ENCODE results near the gene MYO7A. TPM values are rescaled to one million over a fixed set of nuclear protein-coding genes. Genes with fewer than 3 reads are reported as not detected.

Gene MYO7A
- total RNA-seq, 1 donor = under 0.01 TPM

DNA sequence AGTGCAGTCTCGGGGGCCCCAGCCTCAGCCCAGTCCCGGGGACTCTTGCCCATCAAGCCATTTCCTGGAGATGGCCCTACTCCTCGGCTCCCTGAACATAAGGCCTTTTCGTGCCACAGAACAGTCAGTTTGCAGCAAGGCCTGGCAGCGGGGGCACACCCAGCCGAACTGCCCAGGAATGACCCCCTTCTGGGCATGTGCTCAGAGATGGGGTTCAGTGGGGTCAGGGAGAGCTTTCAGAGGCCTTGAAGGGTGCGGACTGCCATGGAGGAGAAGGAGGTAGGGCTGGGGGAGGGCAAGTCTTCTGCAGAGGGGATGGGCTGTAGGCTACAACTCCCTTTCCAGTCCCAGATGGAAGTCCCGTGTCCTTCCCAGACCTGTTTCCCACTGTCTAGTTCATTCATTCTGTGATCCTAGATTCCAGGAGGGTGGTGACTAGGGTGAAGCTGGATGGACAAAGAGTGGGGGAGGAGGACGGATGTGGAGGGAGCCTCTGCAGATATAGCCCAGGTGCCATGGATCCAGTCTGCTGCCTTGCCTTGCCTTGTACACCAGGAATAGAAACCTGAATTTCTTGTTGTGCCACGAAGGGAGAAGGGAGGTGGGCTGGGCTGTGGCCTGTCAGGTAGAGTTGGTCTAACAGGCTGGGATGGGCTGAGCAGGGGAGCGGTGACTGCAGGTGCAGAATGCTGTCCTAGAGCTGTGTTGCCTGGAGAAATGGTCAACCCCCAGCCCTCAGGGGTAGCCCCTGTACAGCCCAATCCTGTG lies 39.6 kb upstream of the MYO7A start:
- DNase-seq (ENCODE audit: insufficient read length, low spot score, missing footprints) = peak; percentile 90
- Histone ChIP-seq H3K4me1 (ENCODE audit: insufficient read depth, low read length) (no peaks in the 10 kb centered on the region), H3K79me2 (ENCODE audit: insufficient read depth, low read length) (peaks cover 2% of the 10 kb centered on the region), H3K4me3 (ENCODE audit: insufficient read depth, low read length) (no peak overlapping the region), H3K9me3 (ENCODE audit: low read depth, low read length) (no peaks in the 10 kb centered on the region), H4K20me1 (ENCODE audit: insufficient read depth, low read length) (peaks cover 14% of the 10 kb centered on the region), H3K4me2 (ENCODE audit: insufficient read depth, low read length) (no peak overlapping the region), H3K27me3 (ENCODE audit: insufficient read depth, low read length) (no peaks in the 10 kb centered on the region), H3K27ac (ENCODE audit: low read depth, low read length) (no peak overlapping the region), H2AFZ (ENCODE audit: low read length) (no peak overlapping the region), H3K36me3 (ENCODE audit: insufficient read depth, low read length) (no peaks in the 10 kb centered on the region)
- TF ChIP-seq, protein P1, sequence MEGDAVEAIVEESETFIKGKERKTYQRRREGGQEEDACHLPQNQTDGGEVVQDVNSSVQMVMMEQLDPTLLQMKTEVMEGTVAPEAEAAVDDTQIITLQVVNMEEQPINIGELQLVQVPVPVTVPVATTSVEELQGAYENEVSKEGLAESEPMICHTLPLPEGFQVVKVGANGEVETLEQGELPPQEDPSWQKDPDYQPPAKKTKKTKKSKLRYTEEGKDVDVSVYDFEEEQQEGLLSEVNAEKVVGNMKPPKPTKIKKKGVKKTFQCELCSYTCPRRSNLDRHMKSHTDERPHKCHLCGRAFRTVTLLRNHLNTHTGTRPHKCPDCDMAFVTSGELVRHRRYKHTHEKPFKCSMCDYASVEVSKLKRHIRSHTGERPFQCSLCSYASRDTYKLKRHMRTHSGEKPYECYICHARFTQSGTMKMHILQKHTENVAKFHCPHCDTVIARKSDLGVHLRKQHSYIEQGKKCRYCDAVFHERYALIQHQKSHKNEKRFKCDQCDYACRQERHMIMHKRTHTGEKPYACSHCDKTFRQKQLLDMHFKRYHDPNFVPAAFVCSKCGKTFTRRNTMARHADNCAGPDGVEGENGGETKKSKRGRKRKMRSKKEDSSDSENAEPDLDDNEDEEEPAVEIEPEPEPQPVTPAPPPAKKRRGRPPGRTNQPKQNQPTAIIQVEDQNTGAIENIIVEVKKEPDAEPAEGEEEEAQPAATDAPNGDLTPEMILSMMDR (IDR thresholded peaks at IDR 0.05; ENCODE audit: extremely low read depth, low read depth, low read length) = no peak

DNA sequence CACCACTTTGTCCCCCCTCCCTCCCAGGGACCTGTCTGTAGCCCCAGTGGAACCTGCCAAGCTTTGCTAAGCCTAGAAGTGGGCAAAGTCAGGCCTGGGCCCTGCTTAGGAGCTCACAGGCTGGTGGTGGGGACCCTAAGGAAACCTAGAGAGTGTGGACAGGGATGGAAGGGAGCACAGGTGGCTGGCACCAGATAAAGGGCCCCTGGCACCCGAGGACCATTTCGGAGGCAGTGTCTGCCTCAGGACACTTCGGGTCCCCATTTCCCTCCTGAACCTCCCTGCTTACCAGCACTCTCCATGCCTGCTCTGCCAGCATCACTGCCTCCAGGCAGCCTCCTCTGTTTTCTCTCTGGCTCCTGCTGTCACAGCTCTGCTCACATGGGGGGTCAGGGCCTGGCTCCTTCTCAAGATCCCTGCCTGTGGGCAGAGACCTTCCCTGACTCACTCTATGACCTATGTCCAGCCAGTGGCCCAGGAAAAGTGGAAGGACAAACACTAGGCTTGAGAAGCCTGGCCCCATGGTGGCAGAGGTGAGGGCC lies 39.0 kb upstream of the MYO7A start:
- Histone ChIP-seq H3K4me2 (ENCODE audit: insufficient read depth, low read length) (no peak overlapping the region), H3K4me1 (ENCODE audit: insufficient read depth, low read length) (no peaks in the 10 kb centered on the region), H3K27me3 (ENCODE audit: insufficient read depth, low read length) (no peaks in the 10 kb centered on the region), H3K27ac (ENCODE audit: low read depth, low read length) (no peak overlapping the region), H3K79me2 (ENCODE audit: insufficient read depth, low read length) (peaks cover 1% of the 10 kb centered on the region), H3K4me3 (ENCODE audit: insufficient read depth, low read length) (no peak overlapping the region), H4K20me1 (ENCODE audit: insufficient read depth, low read length) (peaks cover 14% of the 10 kb centered on the region), H3K9me3 (ENCODE audit: low read depth, low read length) (no peaks in the 10 kb centered on the region), H3K36me3 (ENCODE audit: insufficient read depth, low read length) (no peaks in the 10 kb centered on the region), H2AFZ (ENCODE audit: low read length) (no peak overlapping the region)
- peak; percentile 71 for DNase-seq (ENCODE audit: insufficient read length, low spot score, missing footprints)
- TF ChIP-seq, protein P1 (IDR thresholded peaks at IDR 0.05; ENCODE audit: extremely low read depth, low read depth, low read length) = no peak

DNA sequence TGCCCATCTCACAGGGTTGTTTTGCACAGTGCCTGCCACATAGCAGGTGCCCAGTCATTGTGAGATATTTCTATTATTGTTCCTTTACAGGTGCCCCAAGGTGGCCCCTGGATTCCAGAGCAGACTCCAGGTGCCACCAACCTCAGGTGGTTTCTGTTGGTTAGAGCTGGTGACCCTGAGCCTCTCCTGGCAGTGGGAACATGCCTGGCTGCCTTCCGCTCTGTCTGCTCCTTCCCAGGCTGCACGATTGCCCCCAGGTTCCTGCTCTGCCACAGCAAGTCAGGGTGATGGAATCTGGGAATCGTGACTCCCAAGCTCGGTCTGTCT lies 38.0 kb upstream of the MYO7A start:
- no peaks in the 10 kb centered on the region for H3K9me3 ChIP-seq (ENCODE audit: low read depth, low read length)
- peaks cover 3% of the 10 kb centered on the region for H3K36me3 ChIP-seq (ENCODE audit: insufficient read depth, low read length)
- DNase-seq (ENCODE audit: insufficient read length, low spot score, missing footprints) = peak; percentile 53
- H3K4me1 ChIP-seq (ENCODE audit: insufficient read depth, low read length) = no peaks in the 10 kb centered on the region
- no peak overlapping the region for H3K4me3 ChIP-seq (ENCODE audit: insufficient read depth, low read length)
- no peak overlapping the region for H2AFZ ChIP-seq (ENCODE audit: low read length)
- H3K4me2 ChIP-seq (ENCODE audit: insufficient read depth, low read length) = no peak overlapping the region
- TF ChIP-seq, protein P1 (IDR thresholded peaks at IDR 0.05; ENCODE audit: extremely low read depth, low read depth, low read length) = no peak
- no peak overlapping the region for H3K27ac ChIP-seq (ENCODE audit: low read depth, low read length)
- H3K79me2 ChIP-seq (ENCODE audit: insufficient read depth, low read length) = no peaks in the 10 kb centered on the region
- no peaks in the 10 kb centered on the region for H3K27me3 ChIP-seq (ENCODE audit: insufficient read depth, low read length)
- peaks cover 14% of the 10 kb centered on the region for H4K20me1 ChIP-seq (ENCODE audit: insufficient read depth, low read length)

DNA sequence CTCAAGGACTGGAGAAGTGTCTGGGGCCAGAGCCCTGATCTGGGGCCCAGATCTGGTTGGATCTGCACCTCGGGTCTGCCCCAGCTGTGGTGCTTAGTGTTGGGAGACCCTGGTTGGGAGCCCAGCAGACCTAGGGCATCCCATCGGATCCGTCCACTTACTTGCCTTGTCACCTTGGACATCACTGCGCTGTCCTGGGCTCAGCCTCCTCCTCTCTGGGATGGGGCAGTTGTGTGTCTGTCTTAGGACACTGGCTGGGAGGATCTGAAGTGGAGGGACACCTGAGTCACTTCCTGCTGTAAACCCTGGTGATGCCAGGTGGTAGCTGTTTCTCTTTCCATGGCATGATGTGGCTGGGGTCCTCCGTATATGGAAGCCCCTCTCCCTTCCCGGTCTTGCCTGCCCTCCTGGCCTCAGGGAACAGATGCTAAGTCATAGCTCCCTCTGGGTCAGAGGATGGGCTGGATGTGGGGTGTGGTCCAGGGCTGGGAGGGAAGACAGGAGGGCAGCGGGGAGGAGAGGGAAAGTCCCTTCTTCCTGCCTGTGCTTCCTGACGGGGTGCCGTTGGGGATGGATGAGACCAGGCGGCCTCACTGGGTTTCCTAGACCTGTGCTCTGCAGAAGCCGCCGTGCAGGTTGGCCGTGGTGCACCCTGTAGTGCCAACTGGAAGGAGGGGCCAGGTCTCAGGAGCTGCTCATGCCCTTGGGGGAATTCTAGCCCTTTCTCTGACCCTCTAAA lies 37.5 kb upstream of the MYO7A start:
- TF ChIP-seq, protein P1 (IDR thresholded peaks at IDR 0.05; ENCODE audit: extremely low read depth, low read depth, low read length) = no peak
- peak; percentile 76 for DNase-seq (ENCODE audit: insufficient read length, low spot score, missing footprints)
- Histone ChIP-seq H3K79me2 (ENCODE audit: insufficient read depth, low read length) (no peaks in the 10 kb centered on the region), H3K27me3 (ENCODE audit: insufficient read depth, low read length) (no peaks in the 10 kb centered on the region), H4K20me1 (ENCODE audit: insufficient read depth, low read length) (peaks cover 14% of the 10 kb centered on the region), H3K27ac (ENCODE audit: low read depth, low read length) (no peak overlapping the region), H3K4me1 (ENCODE audit: insufficient read depth, low read length) (no peaks in the 10 kb centered on the region), H3K36me3 (ENCODE audit: insufficient read depth, low read length) (peaks cover 3% of the 10 kb centered on the region), H3K4me2 (ENCODE audit: insufficient read depth, low read length) (no peak overlapping the region), H3K9me3 (ENCODE audit: low read depth, low read length) (no peaks in the 10 kb centered on the region), H3K4me3 (ENCODE audit: insufficient read depth, low read length) (no peak overlapping the region), H2AFZ (ENCODE audit: low read length) (no peak overlapping the region)
